Transverse colon (tissue), 4 donors: ENCODE data around the gene RBM20. TPM values are rescaled to one million over a fixed set of nuclear protein-coding genes. Genes with fewer than 3 reads are reported as not detected.

Source experiments
- DNase-seq: peaks from one replicate; pipeline ENCODE4 v3.0.0-alpha.2; 2019
- H3K27ac ChIP-seq, 4 donors: fragments of 200-600 bp; sonication (generic); 2 replicates each; pipeline ENCODE4 v1.5.1; 2016 to 2018; ENCODE audit warnings: inconsistent platforms in 4 of 4
- H3K27me3 ChIP-seq: fragments of 200-600 bp; sonication (generic); 2 replicates; pipeline ENCODE4 v1.5.1; 2017; ENCODE audit warnings: inconsistent platforms
- H3K36me3 ChIP-seq, 4 donors: fragments of 200-600 bp; sonication (generic); 2 replicates each; pipeline ENCODE4 v1.5.1; 2017 to 2019; ENCODE audit warnings: inconsistent platforms in 4 of 4
- H3K4me1 ChIP-seq, 4 donors: fragments of 200-600 bp; sonication (generic); 2 replicates each; pipeline ENCODE4 v1.5.1; 2017 to 2020; ENCODE audit warnings: inconsistent platforms in 4 of 4
- H3K4me3 ChIP-seq, 4 donors: fragments of 200-600 bp; sonication (generic); 1 replicate in 1 of 4; 2 replicates in 3 of 4; pipeline versions ENCODE4 v1.5.1 to v1.6.1; 2017 to 2019; ENCODE audit warnings: inconsistent platforms in 4 of 4
- H3K9me3 ChIP-seq, 2 donors: fragments of 200-600 bp; sonication (generic); 2 replicates each; pipeline ENCODE4 v1.5.1; 2017 to 2019; ENCODE audit warnings: inconsistent platforms in 2 of 2
- CTCF ChIP-seq, 5 experiments: fragments of 200-600 bp in 3 of 5; fragments of 450-650 bp in 2 of 5; sonication (generic) in 3 of 5; IDR thresholded peaks; 1 replicate in 2 of 5; 2 replicates in 3 of 5; pipeline ENCODE4 v1.5.1; 2016 to 2017; ENCODE audit warnings: antibody characterized with exemption in 5 of 5, inconsistent platforms in 3 of 5, mild to moderate bottlenecking in 2 of 5, moderate library complexity in 1 of 5
- EP300 ChIP-seq: sonication (generic); formaldehyde crosslinking; IDR thresholded peaks from one replicate; pipeline ENCODE4 v1.6.1; 2017; ENCODE audit warnings: antibody characterized with exemption, low read depth
- POLR2A ChIP-seq: fragments of 450-650 bp; IDR thresholded peaks from one replicate; pipeline ENCODE4 v1.6.1; 2016; ENCODE audit warnings: antibody characterized with exemption, mild to moderate bottlenecking, moderate library complexity
- POLR2AphosphoS5 ChIP-seq, 3 donors: sonication (generic); formaldehyde crosslinking; IDR thresholded peaks; one replicate each; pipeline ENCODE4 v1.6.1; 2016; ENCODE audit warnings: antibody characterized with exemption in 3 of 3
- WGBS, 2 donors: methylation state at CpG; one replicate each; pipeline ENCODE4 v1.1.5; 2018; ENCODE audit warnings: low coverage in 1 of 2; 5-methylcytosine and 5-hydroxymethylcytosine counted together
- in situ Hi-C, 4 donors: fragments of 200-750 bp; cut with MboI; loops; one replicate each; pipeline versions ENCODE4 v1.15.0 to v1.15.1; 2017; ENCODE audit warnings: low sequenced_read_pairs in 3 of 4, low pct_ligation_motif_present in 1 of 4, low pct_unique_long_range_greater_than_20kb in 1 of 4
- intact Hi-C: fragments of 100-400 bp; cut with DNase I; formaldehyde crosslinking; loops from one replicate; pipeline ENCODE4 v1.15.1; 2023; ENCODE audit warnings: low total_unique reads
- small RNA-seq, 4 donors: library from RNA; depleted of rRNA; stranded (forward); fragments of <200 nt; gene quantifications; one replicate each; pipeline ENCODE3, GENCODE V24; 2016
- total RNA-seq, 4 donors: library from RNA; depleted of rRNA; stranded (reverse); fragments of >200 nt; gene quantifications; one replicate each; pipeline ENCODE4 v1.1.0, GENCODE V29; 2016

Gene RBM20
- total RNA-seq, 4 donors from 2014 or later: 1.2 to 10.5 (median 2.9) TPM

DNA sequence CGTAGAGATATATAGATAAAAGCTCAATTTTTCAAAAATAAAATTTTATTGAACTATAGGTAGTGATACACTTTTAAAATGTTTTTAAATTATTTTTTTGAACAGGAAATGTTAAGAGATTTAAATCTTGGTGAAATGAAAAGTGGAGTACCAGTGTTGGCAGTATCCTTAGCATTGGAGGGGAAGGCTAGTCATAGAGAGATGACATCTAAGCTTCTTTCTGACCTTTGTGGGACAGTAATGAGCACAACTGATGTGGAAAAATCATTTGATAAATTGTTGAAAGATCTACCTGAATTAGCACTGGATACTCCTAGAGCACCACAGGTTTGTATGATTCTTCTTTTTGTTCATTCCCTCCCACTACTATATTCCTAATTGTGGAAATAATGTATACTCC lies 243.4 kb downstream of the RBM20 start:
- H3K4me1 ChIP-seq: peaks cover 0 to 47% (median 21%) of the 10 kb centered on the region in 4 donors
- peaks cover 0 to 76% (median 28%) of the 10 kb centered on the region in 4 donors for H3K36me3 ChIP-seq
- in situ Hi-C loops: loop anchor here in 3 of 4 donors (5.0 to 25.0 kb wide), 6 partner anchors 83 to 575 kb away; partner anchors contain the start of gene SMNDC1 (in 1 of the 3)

More for the DNA sequence above, 243.4 kb downstream of the RBM20 start:
- Histone ChIP-seq H3K4me3 (no peak overlapping the region), H3K27me3 (no peaks in the 10 kb centered on the region), H3K27ac (no peak overlapping the region), H3K9me3 (no peaks in the 10 kb centered on the region)
- TF ChIP-seq EP300 (no peak), POLR2AphosphoS5 (IDR thresholded peaks at IDR 0.05) (no peak), CTCF (IDR thresholded peaks at IDR 0.05) (no peak), POLR2A (no peak)
- 81 to 96% methylated on average over 1 of the region's 1 CpG for WGBS, 2 donors
- intact Hi-C loops: no loop called here
- DNase-seq: no peak

Small RNA genes within 50 kb of the gene (small RNA-seq; reads per million reads assigned to genes)
- 0 reads per million in 4 donors for gene RF00019
- 0 reads per million in 4 donors for gene RN7SKP288
- gene RNA5SP327: 0 reads per million in 4 donors

Other genes starting within 250 kb of the RBM20 start
- 10 to 100 TPM in 1 of 4 donors, 1 to 10 TPM in 3; 6.2 to 16.0 (median 6.6) TPM for gene DUSP5, start 146.4 kb upstream of the RBM20 start, total RNA-seq
- 10 to 100 TPM; 16.8 to 31.9 (median 21.1) TPM for gene SMC3, start 76.6 kb upstream of the RBM20 start, total RNA-seq
- gene PDCD4, start 227.6 kb downstream of the RBM20 start, total RNA-seq: 100 to 1,000 TPM in 3 of 4 donors, 10 to 100 TPM in 1; 98.3 to 724 (median 511) TPM